ENCODE results near the gene SND1.

Gene SND1

GRCh38 chr7:128090492-128090891, 438.5 kb downstream of the SND1 start:
- no peak overlapping the region for H3K4me3 ChIP-seq (replicated peaks; ENCODE audit: low read depth, low read length)
- TF ChIP-seq, protein P1, sequence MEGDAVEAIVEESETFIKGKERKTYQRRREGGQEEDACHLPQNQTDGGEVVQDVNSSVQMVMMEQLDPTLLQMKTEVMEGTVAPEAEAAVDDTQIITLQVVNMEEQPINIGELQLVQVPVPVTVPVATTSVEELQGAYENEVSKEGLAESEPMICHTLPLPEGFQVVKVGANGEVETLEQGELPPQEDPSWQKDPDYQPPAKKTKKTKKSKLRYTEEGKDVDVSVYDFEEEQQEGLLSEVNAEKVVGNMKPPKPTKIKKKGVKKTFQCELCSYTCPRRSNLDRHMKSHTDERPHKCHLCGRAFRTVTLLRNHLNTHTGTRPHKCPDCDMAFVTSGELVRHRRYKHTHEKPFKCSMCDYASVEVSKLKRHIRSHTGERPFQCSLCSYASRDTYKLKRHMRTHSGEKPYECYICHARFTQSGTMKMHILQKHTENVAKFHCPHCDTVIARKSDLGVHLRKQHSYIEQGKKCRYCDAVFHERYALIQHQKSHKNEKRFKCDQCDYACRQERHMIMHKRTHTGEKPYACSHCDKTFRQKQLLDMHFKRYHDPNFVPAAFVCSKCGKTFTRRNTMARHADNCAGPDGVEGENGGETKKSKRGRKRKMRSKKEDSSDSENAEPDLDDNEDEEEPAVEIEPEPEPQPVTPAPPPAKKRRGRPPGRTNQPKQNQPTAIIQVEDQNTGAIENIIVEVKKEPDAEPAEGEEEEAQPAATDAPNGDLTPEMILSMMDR (IDR thresholded peaks at IDR 0.05; ENCODE audit: low read depth, low read length, missing control alignments): no peak
- no peak for DNase-seq (ENCODE audit: extremely low read depth, low read depth)

DNA sequence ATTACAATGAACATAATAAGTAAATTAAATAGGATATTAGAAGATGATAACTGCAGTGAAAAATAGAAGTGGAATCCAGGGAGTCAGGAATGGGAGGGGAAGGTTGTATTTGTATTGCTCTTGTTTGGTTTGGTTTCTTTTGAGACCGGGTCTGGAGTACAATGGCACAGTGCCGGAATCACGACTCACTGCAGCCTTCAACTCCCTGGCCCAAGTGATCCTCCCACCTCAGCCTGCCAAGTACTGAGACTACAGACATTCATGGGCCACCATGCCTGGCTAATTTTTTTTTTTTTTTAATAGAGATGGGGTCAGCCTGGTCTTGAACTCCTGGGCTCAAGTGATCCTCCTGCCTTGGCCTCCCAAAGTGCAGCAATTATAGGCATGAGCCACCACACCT, 439.1 kb downstream of the SND1 start:
- TF ChIP-seq, protein P1 (IDR thresholded peaks at IDR 0.05; ENCODE audit: low read depth, low read length, missing control alignments): no peak
- no peak overlapping the region for H3K4me3 ChIP-seq (replicated peaks; ENCODE audit: low read depth, low read length)
- no peak for DNase-seq (ENCODE audit: extremely low read depth, low read depth)

DNA sequence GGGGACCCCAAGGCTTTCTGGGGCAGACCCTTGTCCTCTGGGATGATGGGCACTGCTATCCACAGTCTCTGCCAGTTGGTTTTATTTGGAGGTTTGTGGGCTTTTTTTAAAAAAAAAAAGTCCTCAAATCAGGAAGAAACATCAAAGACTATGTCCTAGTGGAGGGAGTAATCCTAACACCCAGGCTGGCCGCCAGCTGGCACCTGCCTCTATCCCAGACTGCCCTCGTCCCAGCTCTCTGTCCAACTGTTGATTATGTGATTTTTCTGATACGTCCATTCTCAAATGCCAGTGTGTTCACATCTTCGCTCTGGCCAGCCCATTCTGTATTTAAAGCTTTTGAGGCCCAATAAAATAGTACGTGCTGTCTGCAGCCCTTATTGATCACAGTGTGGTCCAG, 440.2 kb downstream of the SND1 start:
- no peak overlapping the region for H3K4me3 ChIP-seq (replicated peaks; ENCODE audit: low read depth, low read length)
- DNase-seq (ENCODE audit: extremely low read depth, low read depth): no peak
- TF ChIP-seq, protein P1 (IDR thresholded peaks at IDR 0.05; ENCODE audit: low read depth, low read length, missing control alignments): no peak

- no peak for DNase-seq (ENCODE audit: extremely low read depth, low read depth)
- no peak overlapping the region for H3K4me3 ChIP-seq (replicated peaks; ENCODE audit: low read depth, low read length)
- TF ChIP-seq, protein P1 (IDR thresholded peaks at IDR 0.05; ENCODE audit: low read depth, low read length, missing control alignments): no peak
Measured at GRCh38 chr7:128093614-128094570, 441.9 kb downstream of the SND1 start.

- no peak for DNase-seq (ENCODE audit: extremely low read depth, low read depth)
- H3K4me3 ChIP-seq (replicated peaks; ENCODE audit: low read depth, low read length): no peak overlapping the region
- TF ChIP-seq, protein P1 (IDR thresholded peaks at IDR 0.05; ENCODE audit: low read depth, low read length, missing control alignments): no peak
Measured at GRCh38 chr7:128094686-128095085, 442.7 kb downstream of the SND1 start.

DNA sequence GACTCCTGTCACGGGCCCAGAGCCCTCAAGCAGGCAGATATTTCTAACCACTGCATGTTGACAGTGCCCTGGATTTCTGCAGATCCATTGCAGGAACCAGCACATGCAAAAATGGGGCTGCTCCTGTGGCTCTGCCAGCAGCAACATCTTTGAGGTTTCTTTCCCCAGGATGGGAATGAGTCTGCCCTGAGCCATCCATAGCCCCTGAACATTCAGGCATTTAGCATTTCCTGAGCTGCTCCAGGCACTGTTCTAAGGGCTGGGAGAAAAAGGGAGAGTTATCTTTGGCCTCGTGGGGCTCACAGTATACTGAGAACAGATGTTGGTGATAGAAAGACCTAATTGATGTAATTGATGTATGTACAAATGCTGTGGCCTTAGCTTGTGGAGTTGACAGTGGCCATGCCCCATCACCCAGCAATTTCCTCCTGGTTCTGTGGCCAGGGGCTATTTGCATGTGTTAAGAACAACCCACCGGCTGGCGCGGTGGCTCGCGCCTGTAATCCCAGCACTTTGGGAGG, 445.3 kb downstream of the SND1 start:
- TF ChIP-seq, protein P1 (IDR thresholded peaks at IDR 0.05; ENCODE audit: low read depth, low read length, missing control alignments): no peak
- no peak overlapping the region for H3K4me3 ChIP-seq (replicated peaks; ENCODE audit: low read depth, low read length)
- no peak for DNase-seq (ENCODE audit: extremely low read depth, low read depth)
